HG02623 (cell line): ENCODE results near the gene AUTS2.

Experiments used
- ATAC-seq: cut with Tn5 transposase; IDR thresholded peaks from one replicate; pipeline ENCODE4 v1.9.1; 2021; ENCODE audit warnings: moderate library complexity; ENCODE audit not compliant: unreplicated experiment

The AUTS2 gene

GRCh38 chr7:69811476-69812308 lies 213.4 kb downstream of the AUTS2 start:
- ATAC-seq, result no peak

DNA sequence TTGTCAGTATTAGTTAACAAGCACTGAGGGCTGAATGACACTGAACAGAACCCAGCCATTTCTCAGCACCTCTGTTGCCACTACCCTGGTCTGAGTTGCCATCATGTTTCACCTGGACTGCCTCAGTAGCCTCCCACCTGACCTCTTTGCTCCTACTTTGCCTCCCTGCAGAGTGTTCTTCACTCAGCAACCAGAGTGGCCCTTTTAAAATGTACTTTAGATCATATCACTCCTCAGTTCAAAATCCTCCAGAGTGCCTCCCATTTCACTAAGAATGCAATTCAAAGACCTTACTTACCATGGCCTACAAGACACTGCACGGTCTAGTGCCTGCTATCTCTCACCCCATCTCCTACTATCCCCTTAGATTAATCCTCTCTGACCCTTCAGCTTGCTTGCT lies 214.5 kb downstream of the AUTS2 start:
- no peak for ATAC-seq

DNA sequence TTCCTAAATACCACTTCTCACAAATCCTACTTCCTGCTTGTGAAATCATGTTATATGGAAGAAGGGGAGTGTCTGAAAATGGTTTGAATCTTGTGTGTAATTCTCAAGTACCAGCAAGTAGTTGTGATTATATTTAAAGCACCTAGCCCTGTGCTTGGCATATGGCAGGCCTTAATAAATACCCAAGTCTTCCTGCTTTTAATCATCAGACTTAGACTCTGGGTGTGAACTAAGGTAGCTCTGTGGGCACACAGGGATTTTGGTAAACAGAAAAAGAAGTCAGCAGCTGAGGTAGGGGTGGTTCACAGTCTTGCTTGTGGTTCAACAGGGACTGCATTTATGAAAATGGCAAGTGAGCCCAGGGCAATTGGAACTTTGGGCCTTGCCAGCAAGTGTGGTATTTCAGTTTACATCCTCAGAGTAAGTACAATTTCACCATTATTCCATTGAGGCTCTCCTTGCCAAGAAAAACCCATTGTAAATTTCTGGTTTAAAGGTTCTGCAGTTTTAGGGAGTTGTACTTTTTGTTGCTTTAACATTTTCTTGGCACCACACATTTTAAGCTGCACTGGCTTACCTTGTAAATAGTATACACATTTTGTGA lies 215.5 kb downstream of the AUTS2 start:
- ATAC-seq, result no peak

- no peak for ATAC-seq
Observed at GRCh38 chr7:69814421-69814962, 216.2 kb downstream of the AUTS2 start.

GRCh38 chr7:69816501-69816900 lies 218.2 kb downstream of the AUTS2 start:
- ATAC-seq, result no peak

DNA sequence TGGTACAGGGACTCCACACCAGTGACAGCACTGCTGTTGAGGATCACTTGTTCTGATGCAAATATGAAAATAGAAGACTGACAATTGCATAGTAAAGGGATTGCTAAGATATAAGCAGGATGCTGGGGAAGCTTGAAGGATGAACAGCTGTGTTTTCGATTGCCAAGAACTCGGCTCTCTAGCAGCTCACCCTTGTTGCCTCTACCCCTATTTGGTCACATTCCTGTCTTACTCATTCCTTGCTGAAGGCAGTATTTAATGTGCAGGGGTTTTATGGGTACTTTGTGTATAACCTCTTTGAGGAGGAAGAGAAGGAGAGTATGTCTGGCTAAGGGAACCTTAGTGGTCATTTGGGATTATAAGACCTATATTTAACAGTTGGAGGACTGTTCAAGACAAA lies 218.8 kb downstream of the AUTS2 start:
- ATAC-seq, result no peak

DNA sequence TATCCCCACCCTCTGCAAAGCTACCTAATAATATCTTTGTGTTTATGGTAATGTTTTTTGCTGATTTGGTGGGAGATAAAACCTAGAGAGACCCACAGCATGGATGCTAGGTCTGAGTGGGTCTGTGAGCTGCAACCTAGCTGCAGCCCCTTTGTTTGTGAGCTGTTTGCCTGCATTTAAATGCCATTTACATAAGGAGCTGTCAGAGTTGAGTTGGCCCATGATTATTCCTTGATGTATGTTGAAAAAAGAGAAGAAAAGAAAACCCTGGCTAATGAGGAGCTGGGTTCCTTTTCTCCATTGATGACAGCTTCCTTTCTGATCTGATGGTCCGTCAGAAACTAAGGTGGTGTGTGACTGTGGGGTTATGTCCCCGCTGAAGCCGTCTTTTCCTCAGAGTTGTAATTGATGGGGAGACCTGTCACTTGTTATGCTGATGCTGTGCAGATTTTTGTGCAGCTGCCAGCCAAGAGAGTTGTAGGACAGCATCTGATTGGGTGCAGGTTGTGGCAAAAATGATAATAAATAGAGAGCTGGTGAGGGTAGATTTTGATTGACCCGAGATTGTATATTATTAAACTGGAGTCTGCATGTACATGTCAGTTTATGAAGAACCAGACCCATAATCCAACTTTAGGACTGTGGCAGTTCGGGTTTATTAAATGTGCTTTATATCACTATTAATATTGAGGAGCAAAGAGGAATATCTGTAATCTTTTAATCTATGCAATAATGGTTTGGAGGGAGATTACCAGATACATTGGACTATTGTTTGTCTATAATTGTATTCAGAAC lies 219.8 kb downstream of the AUTS2 start:
- ATAC-seq, result no peak

DNA sequence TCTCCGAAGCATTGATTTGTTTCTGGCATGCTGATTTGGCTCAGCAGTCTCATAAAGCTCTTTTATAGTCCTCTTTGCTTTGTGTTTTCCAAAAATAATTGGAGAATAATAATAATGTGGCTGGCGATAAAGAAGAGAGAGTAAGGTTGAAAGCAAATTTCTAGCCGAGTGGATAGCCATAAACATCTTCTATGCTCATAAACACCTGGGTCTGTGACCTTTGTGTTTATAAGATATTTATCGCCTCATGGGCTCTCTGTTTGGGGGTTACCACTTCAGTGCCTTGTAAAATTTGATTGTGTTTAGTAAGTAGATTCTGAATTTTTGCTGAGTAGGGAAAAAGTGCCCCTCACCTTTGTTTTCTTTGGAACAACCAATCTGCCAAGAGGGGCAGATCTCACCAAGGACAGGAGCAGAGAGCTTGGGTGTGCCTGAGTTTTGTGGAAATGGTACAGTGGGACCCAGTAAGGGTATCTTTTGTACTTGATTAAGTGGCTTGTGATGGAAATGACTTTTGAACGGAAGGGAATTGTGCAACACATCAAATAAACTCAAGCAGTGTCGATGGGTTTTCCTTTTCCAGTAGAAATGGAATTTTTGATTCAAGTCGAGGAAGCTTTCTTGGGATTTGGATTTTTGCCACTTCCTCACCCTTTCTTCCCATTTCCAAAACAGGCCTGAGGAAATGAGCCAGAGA lies 220.5 kb downstream of the AUTS2 start:
- no peak for ATAC-seq

- ATAC-seq, result no peak
Observed at GRCh38 chr7:69819333-69819705, 221.0 kb downstream of the AUTS2 start.

- no peak for ATAC-seq
Observed at GRCh38 chr7:69820479-69821192, 222.4 kb downstream of the AUTS2 start.

- no peak for ATAC-seq
Observed at GRCh38 chr7:69822386-69822785, 224.1 kb downstream of the AUTS2 start.

DNA sequence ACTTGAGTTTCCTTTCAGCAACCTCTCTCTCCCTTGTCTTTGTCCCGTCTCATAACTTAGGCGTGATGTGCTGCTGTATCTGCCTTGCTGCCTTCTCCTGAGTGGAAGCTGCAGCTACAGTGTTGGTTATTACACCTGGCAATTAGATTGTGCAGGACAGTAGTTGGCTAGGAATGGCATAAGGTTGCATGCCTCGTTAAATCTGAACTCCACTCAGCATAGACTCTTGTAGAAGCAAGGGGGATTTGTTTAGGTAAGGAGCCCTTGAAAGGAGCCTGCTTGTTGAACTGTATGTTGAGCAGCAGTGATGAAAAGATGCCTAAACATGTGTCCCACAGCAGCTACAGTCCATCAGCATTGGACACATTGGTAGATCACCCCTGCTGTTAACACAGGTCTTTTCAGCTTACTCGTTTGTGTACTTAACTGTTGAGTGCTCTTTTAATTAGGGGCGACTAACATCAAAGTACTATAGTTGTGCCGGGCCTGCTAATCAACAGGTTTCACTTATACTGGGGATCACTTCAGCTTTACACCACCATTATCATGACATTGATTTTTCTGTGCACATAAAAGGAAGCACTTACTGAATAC lies 225.0 kb downstream of the AUTS2 start:
- no peak for ATAC-seq

- ATAC-seq, result no peak
Observed at GRCh38 chr7:69825113-69825972, 227.1 kb downstream of the AUTS2 start.

- no peak for ATAC-seq
Observed at GRCh38 chr7:69826283-69826682, 228.0 kb downstream of the AUTS2 start.

- ATAC-seq, result no peak
Observed at GRCh38 chr7:69827140-69827539, 228.9 kb downstream of the AUTS2 start.

- ATAC-seq, result no peak
Observed at GRCh38 chr7:69827558-69827957, 229.3 kb downstream of the AUTS2 start.

- ATAC-seq, result no peak
Observed at GRCh38 chr7:69832356-69832755, 234.1 kb downstream of the AUTS2 start.

- no peak for ATAC-seq
Observed at GRCh38 chr7:69833964-69834363, 235.7 kb downstream of the AUTS2 start.

DNA sequence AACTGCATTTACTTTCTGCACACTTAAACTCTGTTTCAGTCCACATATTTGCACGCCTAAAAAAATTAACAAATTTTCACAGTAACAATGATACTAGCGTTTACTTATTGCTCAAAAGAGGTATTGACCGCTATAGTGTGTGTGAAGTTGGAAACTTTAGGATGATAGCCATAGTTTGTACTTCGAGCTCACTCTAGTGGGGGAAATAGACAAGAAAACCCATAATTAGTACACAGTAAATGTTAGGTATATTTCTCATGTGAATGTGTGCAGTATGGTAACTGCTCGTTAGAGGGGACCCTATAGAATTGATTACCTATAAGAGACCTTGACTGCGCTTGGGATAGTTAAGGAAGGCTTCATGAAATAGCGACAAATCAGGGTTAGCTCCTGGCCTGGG lies 238.4 kb downstream of the AUTS2 start:
- ATAC-seq, result no peak
